Thyroid gland (tissue), 4 donors: ENCODE measurements around the gene GNB2.

Experiments used
- POLR2A ChIP-seq, 2 donors: fragments of 450-650 bp; IDR thresholded peaks; one replicate each; pipeline ENCODE4 v1.6.1; 2017; ENCODE audit warnings: antibody characterized with exemption in 2 of 2, mild to moderate bottlenecking in 2 of 2, moderate library complexity in 1 of 2
- TF ChIP-seq, protein P1 (sequence below), 6 experiments: fragments of 200-600 bp in 3 of 6; fragments of 450-650 bp in 3 of 6; sonication (generic) in 3 of 6; IDR thresholded peaks; one replicate each; pipeline ENCODE4 v1.5.1; 2016 to 2019; ENCODE audit warnings: antibody characterized with exemption in 6 of 6, mild to moderate bottlenecking in 2 of 6, inconsistent platforms in 1 of 6, moderate library complexity in 1 of 6

- TF ChIP-seq, protein P1, sequence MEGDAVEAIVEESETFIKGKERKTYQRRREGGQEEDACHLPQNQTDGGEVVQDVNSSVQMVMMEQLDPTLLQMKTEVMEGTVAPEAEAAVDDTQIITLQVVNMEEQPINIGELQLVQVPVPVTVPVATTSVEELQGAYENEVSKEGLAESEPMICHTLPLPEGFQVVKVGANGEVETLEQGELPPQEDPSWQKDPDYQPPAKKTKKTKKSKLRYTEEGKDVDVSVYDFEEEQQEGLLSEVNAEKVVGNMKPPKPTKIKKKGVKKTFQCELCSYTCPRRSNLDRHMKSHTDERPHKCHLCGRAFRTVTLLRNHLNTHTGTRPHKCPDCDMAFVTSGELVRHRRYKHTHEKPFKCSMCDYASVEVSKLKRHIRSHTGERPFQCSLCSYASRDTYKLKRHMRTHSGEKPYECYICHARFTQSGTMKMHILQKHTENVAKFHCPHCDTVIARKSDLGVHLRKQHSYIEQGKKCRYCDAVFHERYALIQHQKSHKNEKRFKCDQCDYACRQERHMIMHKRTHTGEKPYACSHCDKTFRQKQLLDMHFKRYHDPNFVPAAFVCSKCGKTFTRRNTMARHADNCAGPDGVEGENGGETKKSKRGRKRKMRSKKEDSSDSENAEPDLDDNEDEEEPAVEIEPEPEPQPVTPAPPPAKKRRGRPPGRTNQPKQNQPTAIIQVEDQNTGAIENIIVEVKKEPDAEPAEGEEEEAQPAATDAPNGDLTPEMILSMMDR (IDR thresholded peaks at IDR 0.05) = no peak
- no peak for TF ChIP-seq POLR2A (IDR thresholded peaks at IDR 0.05)
These were observed 49.4 kb upstream of the GNB2 start for GRCh38 chr7:100623951-100624824.
